22Rv1 (cell line): Measurements from ENCODE around the gene SS18L1.

Experiments
- H3K27ac ChIP-seq: fragments of 450-650 bp; 2 replicates; pipeline ENCODE4 v1.5.1; 2017
- CTCF ChIP-seq: fragments of 450-650 bp; IDR thresholded peaks from 2 replicates; pipeline ENCODE4 v1.5.1; 2017; ENCODE audit warnings: mild to moderate bottlenecking
- ZFX ChIP-seq: fragments of 450-650 bp; IDR thresholded peaks from 2 replicates; pipeline ENCODE4 v1.6.1; 2017; ENCODE audit warnings: antibody characterized with exemption, borderline replicate concordance

The SS18L1 gene

GRCh38 chr20:62196286-62196685, 52.7 kb downstream of the SS18L1 start:
- no peak for TF ChIP-seq CTCF
- TF ChIP-seq ZFX = no peak
- no peak overlapping the region for H3K27ac ChIP-seq

GRCh38 chr20:62197311-62197710, 53.7 kb downstream of the SS18L1 start:
- TF ChIP-seq ZFX (no peak), CTCF (no peak)

GRCh38 chr20:62197801-62198200, 54.2 kb downstream of the SS18L1 start:
- no peak for TF ChIP-seq ZFX
- TF ChIP-seq CTCF = no peak
- no peak overlapping the region for H3K27ac ChIP-seq

More at GRCh38 chr20:62197311-62197710, 53.7 kb downstream of the SS18L1 start:
- no peak overlapping the region for H3K27ac ChIP-seq

GRCh38 chr20:62198496-62198895, 54.9 kb downstream of the SS18L1 start:
- H3K27ac ChIP-seq = no peak overlapping the region
- TF ChIP-seq CTCF (no peak), ZFX (no peak)

- TF ChIP-seq ZFX (no peak), CTCF (no peak)
- H3K27ac ChIP-seq = no peak overlapping the region
These were observed 55.4 kb downstream of the SS18L1 start for GRCh38 chr20:62198931-62199330.

GRCh38 chr20:62200491-62201172, 57.1 kb downstream of the SS18L1 start:
- TF ChIP-seq ZFX (no peak), CTCF (no peak)
- no peak overlapping the region for H3K27ac ChIP-seq

- TF ChIP-seq ZFX = no peak
- no peak for TF ChIP-seq CTCF
These were observed 57.9 kb downstream of the SS18L1 start for GRCh38 chr20:62201173-62202082.

More at GRCh38 chr20:62201173-62202082, 57.9 kb downstream of the SS18L1 start:
- no peak overlapping the region for H3K27ac ChIP-seq
